ENCODE data around the gene TEKTIP1.
"Not testable (repeated sequence)": the region's sequence is repeated elsewhere in the genome, so short reads cannot be mapped to it uniquely, and the experiment has no call there.

Gene TEKTIP1

GRCh38 chr19:3524904-3525451, 14.0 kb upstream of the TEKTIP1 start:
- no peak for DNase-seq (ENCODE audit: low read depth)
- no peak overlapping the region for H3K4me3 ChIP-seq (ENCODE audit: control insufficient read depth, low read depth, low read length)
- TF ChIP-seq CTCF (conservative IDR thresholded peaks at IDR 0.05; ENCODE audit: control insufficient read depth, insufficient read depth, low read depth, low read length) = no peak

GRCh38 chr19:3526507-3527237, 12.3 kb upstream of the TEKTIP1 start:
- no peak for DNase-seq (ENCODE audit: low read depth)
- H3K4me3 ChIP-seq (ENCODE audit: control insufficient read depth, low read depth, low read length) = no peak overlapping the region
- no peak for TF ChIP-seq CTCF (conservative IDR thresholded peaks at IDR 0.05; ENCODE audit: control insufficient read depth, insufficient read depth, low read depth, low read length)

- no peak for DNase-seq (ENCODE audit: low read depth)
- TF ChIP-seq CTCF (conservative IDR thresholded peaks at IDR 0.05; ENCODE audit: control insufficient read depth, insufficient read depth, low read depth, low read length) = no peak
- no peak overlapping the region for H3K4me3 ChIP-seq (ENCODE audit: control insufficient read depth, low read depth, low read length)
Measured at GRCh38 chr19:3527238-3527910, 11.6 kb upstream of the TEKTIP1 start.

- DNase-seq (ENCODE audit: low read depth) = no peak
- H3K4me3 ChIP-seq (ENCODE audit: control insufficient read depth, low read depth, low read length) = no peak overlapping the region
- TF ChIP-seq CTCF (conservative IDR thresholded peaks at IDR 0.05; ENCODE audit: control insufficient read depth, insufficient read depth, low read depth, low read length) = no peak
Measured at GRCh38 chr19:3528080-3528479, 10.9 kb upstream of the TEKTIP1 start.

- DNase-seq (ENCODE audit: low read depth) = no peak
- no peak overlapping the region for H3K4me3 ChIP-seq (ENCODE audit: control insufficient read depth, low read depth, low read length)
- no peak for TF ChIP-seq CTCF (conservative IDR thresholded peaks at IDR 0.05; ENCODE audit: control insufficient read depth, insufficient read depth, low read depth, low read length)
Measured at GRCh38 chr19:3528539-3529211, 10.3 kb upstream of the TEKTIP1 start.

- DNase-seq (ENCODE audit: low read depth) = not testable (repeated sequence)
Measured at GRCh38 chr19:3529299-3529698, 9.7 kb upstream of the TEKTIP1 start.

GRCh38 chr19:3530389-3530788, 8.6 kb upstream of the TEKTIP1 start:
- TF ChIP-seq CTCF (conservative IDR thresholded peaks at IDR 0.05; ENCODE audit: control insufficient read depth, insufficient read depth, low read depth, low read length) = no peak
- DNase-seq (ENCODE audit: low read depth) = no peak
- no peak overlapping the region for H3K4me3 ChIP-seq (ENCODE audit: control insufficient read depth, low read depth, low read length)

More at GRCh38 chr19:3529299-3529698, 9.7 kb upstream of the TEKTIP1 start:
- not testable (repeated sequence) for H3K4me3 ChIP-seq (ENCODE audit: control insufficient read depth, low read depth, low read length)

Data from fibroblast of mammary gland (primary cell).